IMR-90 (cell line): ENCODE results near the gene COL4A2.

ENCODE experiments used
- CEBPB ChIP-seq: IDR thresholded peaks from 2 replicates; pipeline ENCODE4 v1.6.1; 2012; ENCODE audit warnings: low read depth, low read length, improper control_type of control experiment
- CHD1 ChIP-seq: IDR thresholded peaks from 2 replicates; pipeline ENCODE4 v1.6.1; 2012; ENCODE audit warnings: low read depth, low read length, improper control_type of control experiment
- ELK1 ChIP-seq: fragments of 150-350 bp; IDR thresholded peaks from 2 replicates; pipeline ENCODE4 v1.6.1; 2016; ENCODE audit warnings: low read depth, mild to moderate bottlenecking, low read length, moderate library complexity, borderline replicate concordance
- FOS ChIP-seq: fragments of 150-350 bp; IDR thresholded peaks from 2 replicates; pipeline ENCODE4 v1.6.1; 2016; ENCODE audit warnings: low read depth, low read length
- MXI1 ChIP-seq: IDR thresholded peaks from 2 replicates; pipeline ENCODE4 v1.6.1; 2012; ENCODE audit warnings: low read depth, mild to moderate bottlenecking, low read length, moderate library complexity, borderline replicate concordance
- NFE2L2 ChIP-seq: fragments of 150-350 bp; IDR thresholded peaks from 2 replicates; pipeline ENCODE4 v1.6.1; 2016; ENCODE audit warnings: low read depth, mild to moderate bottlenecking, low read length
- POLR2A ChIP-seq: IDR thresholded peaks from 2 replicates; pipeline ENCODE4 v1.6.1; 2012; ENCODE audit warnings: mild to moderate bottlenecking, low read depth, low read length
- RAD21 ChIP-seq: IDR thresholded peaks from 2 replicates; pipeline ENCODE4 v1.6.1; 2012; ENCODE audit warnings: low read length, improper control_type of control experiment
- RCOR1 ChIP-seq: IDR thresholded peaks from 2 replicates; pipeline ENCODE4 v1.6.1; 2012; ENCODE audit warnings: mild to moderate bottlenecking, low read length, improper control_type of control experiment; ENCODE audit not compliant: insufficient replicate concordance
- RFX5 ChIP-seq: IDR thresholded peaks from 2 replicates; pipeline ENCODE4 v1.8.0; 2012; ENCODE audit warnings: low read depth, mild to moderate bottlenecking, low read length, moderate library complexity
- TF ChIP-seq, protein P1 (sequence below): conservative IDR thresholded peaks from 2 replicates; pipeline ENCODE4 v1.5.1; 2012; ENCODE audit warnings: mild to moderate bottlenecking, low read depth, low read length, improper control_type of control experiment
- TF ChIP-seq, protein P2 (sequence below): fragments of 150-350 bp; IDR thresholded peaks from 2 replicates; pipeline ENCODE4 v1.6.1; 2017; ENCODE audit warnings: mild to moderate bottlenecking, antibody characterized with exemption, low read length, low read depth

GRCh38 chr13:110265682-110266430 lies 41.2 kb upstream of the COL4A2 start:
- TF ChIP-seq MXI1, result no peak
- TF ChIP-seq, protein P1, sequence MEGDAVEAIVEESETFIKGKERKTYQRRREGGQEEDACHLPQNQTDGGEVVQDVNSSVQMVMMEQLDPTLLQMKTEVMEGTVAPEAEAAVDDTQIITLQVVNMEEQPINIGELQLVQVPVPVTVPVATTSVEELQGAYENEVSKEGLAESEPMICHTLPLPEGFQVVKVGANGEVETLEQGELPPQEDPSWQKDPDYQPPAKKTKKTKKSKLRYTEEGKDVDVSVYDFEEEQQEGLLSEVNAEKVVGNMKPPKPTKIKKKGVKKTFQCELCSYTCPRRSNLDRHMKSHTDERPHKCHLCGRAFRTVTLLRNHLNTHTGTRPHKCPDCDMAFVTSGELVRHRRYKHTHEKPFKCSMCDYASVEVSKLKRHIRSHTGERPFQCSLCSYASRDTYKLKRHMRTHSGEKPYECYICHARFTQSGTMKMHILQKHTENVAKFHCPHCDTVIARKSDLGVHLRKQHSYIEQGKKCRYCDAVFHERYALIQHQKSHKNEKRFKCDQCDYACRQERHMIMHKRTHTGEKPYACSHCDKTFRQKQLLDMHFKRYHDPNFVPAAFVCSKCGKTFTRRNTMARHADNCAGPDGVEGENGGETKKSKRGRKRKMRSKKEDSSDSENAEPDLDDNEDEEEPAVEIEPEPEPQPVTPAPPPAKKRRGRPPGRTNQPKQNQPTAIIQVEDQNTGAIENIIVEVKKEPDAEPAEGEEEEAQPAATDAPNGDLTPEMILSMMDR, result no peak
- no peak for TF ChIP-seq RAD21
- no peak for TF ChIP-seq POLR2A
- no peak for TF ChIP-seq RCOR1
- TF ChIP-seq, protein P2, sequence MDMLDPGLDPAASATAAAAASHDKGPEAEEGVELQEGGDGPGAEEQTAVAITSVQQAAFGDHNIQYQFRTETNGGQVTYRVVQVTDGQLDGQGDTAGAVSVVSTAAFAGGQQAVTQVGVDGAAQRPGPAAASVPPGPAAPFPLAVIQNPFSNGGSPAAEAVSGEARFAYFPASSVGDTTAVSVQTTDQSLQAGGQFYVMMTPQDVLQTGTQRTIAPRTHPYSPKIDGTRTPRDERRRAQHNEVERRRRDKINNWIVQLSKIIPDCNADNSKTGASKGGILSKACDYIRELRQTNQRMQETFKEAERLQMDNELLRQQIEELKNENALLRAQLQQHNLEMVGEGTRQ, result no peak
- no peak for TF ChIP-seq FOS
- TF ChIP-seq CHD1, result no peak
- no peak for TF ChIP-seq ELK1
- TF ChIP-seq NFE2L2, result no peak
- no peak for TF ChIP-seq RFX5
- TF ChIP-seq CEBPB, result no peak
